ENCODE data around the gene GET3.
"Not testable (repeated sequence)": the region's sequence is repeated elsewhere in the genome, so short reads cannot be mapped to it uniquely, and the experiment has no call there.

GET3 gene

DNA sequence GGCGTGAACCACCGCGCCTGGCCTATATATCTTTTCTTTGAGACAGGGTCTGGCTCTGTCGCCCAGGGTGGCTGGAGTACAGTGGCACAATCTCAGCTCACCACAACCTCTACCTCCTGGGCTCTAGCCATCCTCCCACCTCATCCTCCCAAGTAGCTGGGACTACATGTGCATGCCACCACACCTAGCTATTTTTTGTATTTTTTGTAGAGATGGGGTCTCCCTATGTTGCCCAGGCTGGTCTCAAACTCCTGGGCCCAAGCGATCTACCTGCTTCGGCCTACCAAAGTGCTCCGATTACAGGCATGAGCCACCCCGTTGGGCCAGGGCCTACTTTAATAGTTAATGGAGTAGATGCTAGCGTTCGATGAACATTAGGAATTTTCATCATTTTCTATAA lies 17.0 kb upstream of the GET3 start:
- no peak for DNase-seq

GRCh38 chr19:12720851-12721655 lies 16.2 kb upstream of the GET3 start:
- peak in 1 of 2 donors; percentile 10 for DNase-seq

- DNase-seq: peak; percentile 42 to 43
Measured at GRCh38 chr19:12721656-12722565, 15.4 kb upstream of the GET3 start.

DNA sequence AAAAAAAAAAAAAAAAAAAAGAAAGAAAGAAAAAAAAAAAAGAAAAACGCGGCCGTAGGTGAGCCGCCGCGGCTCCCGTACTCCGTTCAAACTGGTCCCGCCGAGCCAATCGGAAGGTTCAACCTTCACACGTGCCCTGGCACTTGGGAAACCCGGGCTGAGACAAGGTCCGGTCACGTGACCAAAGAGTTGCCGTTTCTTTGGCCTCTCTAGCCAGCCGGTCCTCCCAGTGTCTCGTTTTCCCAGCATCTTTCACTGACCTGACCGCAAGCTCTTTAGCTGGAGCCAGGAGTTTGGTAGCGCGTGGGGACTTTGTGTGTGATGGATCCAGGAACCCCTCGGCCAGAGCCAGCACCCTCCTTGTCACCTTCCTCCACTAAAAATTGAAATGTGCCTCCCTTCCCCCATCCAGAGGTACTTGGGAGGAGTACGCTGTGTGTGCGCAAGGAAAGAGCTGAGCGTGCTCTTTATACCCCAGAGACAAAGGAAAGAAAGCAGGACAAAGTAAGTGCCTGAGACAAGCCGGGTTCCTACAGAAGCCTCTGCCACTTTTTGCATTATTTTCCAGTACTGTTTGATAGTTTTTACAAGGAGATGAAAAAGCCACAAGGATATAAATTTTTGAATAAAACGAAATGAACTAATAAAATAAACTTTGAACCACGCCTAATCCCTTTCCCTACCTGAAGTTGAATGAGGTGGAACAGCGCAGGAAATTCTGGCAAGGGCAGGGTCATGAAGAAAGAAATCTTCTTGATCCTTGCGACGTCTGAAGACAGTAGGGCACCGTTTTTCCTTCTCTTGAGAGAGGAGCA lies 14.5 kb upstream of the GET3 start:
- peak; percentile 98 for DNase-seq

DNA sequence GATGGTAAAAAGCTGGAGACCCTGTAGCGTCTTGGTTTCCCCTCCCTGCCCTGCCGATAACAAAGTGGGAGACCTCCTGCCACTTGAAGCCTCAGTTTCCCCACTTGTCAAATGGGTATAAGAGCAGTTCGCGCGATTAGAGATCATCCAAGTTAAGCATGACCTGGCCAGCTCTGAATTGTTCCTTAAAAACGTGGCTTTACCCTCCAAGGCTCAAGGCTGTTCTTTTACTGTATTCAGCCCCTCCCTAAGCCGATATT lies 14.0 kb upstream of the GET3 start:
- no peak for DNase-seq

DNA sequence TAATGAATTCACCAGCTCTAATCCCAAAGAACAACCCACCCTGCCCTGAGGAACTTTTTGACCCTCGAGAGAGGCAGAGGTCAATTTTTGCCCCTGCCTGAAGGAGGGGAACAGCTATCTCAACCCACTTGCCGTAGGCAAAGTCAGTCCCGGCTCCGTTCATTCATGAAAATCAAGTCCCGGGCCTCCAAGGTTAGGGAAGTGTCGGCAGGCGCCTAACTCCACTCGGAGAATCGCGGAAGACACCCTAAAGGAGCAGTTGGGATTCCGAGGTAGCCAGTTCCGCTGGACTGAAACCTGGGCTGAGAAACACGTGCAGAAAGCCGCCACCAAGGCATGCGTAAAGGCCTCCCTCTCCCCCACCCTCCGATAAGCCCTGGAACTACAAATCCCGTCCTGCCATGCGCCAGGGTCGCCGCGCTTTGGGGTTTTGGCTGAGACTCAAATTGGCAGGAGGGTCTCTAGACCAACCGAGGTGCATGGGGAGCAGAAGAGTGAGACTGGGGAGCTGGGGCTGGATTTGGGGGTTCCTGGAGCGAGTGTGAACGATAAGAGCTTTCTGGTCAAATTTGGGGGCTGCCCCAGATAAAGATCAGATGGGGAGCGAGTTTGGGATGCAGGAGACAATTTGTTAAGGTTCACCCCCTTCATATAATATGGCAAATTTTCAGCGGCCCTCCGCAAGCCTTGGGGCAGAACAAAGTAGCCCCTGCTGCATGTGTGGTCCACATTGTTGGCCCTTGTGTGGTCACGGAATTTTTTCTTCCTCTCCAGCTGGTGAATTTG lies 13.5 kb upstream of the GET3 start, which contains the start of gene TNPO2:
TNPO2 (minus strand) TSS at position 292 of the 786 bp plus-strand sequence. CDS start 2,955 bp downstream, outside the sequence.
- DNase-seq: peak; percentile 33 to 49

GRCh38 chr19:12725612-12726011 lies 11.7 kb upstream of the GET3 start:
- DNase-seq: not testable (repeated sequence)

GRCh38 chr19:12726988-12727316 lies 10.3 kb upstream of the GET3 start:
- DNase-seq: no peak

- DNase-seq: no peak
Measured at GRCh38 chr19:12727745-12728433, 9.4 kb upstream of the GET3 start.

DNA sequence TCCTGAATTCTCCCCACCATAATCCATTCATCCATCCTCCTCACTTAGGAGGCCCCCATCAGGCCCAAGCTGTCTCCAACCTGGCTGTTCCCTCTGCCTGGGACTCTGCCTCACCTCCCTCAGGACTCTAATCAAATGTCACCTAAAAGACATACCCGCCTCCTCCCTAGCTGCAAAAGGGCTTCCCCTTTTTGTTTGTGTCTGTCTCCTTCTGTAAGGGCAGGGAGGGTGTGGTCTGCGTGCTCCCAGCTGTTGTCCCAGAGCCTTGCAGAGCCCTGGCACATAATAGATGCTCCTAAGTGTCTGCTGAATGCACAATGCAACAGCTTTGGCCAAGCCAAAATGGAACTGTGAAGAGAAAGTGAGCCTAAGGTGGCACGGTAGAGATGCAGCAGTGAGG lies 7.2 kb upstream of the GET3 start:
- DNase-seq: peak in 1 of 2 donors; percentile 13

DNA sequence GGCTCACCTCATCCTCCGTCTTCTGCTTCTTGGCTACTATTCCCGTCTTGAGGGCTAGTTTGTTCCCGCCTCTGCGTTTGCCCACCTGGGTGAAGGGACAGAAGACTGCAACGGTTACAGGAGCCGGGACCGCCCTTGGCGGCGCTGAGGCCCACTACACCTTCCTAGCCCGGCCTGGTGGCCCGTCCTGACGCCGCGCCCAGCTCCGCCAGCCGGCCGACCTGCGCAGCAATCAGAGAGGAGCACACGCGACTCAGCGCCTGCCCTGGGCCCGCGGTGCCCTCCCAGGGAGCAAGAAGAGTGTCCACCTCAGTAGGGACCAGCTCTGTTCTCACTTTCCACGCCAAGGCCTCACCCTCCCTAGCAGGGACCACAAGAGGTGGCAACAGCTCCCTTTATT lies 6.0 kb upstream of the GET3 start:
- no peak for DNase-seq

GRCh38 chr19:12733369-12734214 lies 3.7 kb upstream of the GET3 start:
- DNase-seq: peak; percentile 73 to 74

GRCh38 chr19:12737835-12738351 lies 596 bp downstream of the GET3 start:
- DNase-seq: no peak

- no peak for DNase-seq
Measured at GRCh38 chr19:12745166-12745897, 8.0 kb downstream of the GET3 start.

DNA sequence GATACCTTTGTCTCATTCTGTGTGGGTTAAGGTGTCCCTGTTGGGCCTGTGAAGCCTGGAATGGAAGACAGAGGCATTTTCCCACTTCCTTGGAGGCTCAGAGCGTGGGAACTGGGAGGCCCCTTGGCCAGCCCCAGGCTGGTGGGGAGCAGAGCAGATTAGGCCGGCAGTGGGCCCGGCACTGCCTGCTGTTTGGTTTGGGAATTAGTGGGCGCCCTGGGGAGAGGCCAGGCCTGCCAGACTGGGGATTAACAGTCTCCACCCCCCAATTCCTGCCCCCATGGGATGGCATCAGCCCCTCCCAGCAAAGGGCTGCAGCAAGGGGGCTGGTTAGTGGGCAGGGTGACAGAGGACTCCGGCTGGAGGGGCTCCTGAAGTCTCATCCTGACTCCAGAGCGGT lies 11.2 kb downstream of the GET3 start:
- no peak for DNase-seq

DNA sequence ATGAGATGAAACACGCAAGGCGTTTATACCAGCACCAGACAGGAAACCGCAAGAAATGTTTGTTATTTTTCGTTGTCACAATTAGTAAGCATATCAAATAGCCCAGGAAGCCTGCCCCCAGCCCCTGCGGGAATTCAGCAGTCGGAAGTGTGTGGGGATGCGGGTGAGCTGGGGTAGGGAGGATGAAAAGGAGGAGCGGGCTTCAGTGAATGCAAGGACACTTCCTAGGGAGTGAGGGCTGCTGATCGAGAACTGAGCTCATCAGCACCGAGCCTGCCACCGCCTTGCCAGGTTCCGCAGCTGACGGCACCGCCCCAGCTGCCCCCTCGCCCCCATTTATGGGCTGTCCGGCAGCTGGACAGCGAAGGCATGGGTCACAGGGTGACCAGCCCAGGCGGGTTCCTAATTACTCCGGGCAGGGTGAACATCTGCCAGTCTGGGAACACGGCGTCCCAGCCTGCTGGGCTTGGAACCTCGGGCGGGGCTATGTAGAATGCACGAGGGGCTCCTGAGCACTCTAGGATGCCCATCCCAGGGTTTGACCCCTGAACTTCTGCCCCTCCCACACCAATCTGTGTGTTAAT lies 12.7 kb downstream of the GET3 start:
- no peak for DNase-seq

DNA sequence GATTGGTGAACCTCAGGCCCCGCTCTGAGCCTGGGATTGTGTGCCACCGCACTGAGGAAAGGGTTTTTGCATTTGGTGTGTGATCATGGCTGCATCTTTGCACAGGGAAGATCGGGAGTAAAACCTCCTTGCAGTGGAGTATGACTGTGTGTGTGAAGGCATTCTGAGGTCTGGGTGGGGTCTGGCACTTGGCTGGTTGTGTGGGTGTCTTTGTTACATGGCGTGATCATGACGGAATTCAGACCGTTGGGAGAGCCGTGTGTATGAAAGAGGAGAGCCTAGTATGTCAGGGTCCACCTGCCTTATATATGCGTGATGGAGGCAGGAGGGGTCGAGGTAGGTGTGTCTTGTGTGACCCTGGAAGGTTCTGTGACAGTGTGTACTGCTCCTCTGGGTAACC lies 13.6 kb downstream of the GET3 start:
- DNase-seq: no peak

DNA sequence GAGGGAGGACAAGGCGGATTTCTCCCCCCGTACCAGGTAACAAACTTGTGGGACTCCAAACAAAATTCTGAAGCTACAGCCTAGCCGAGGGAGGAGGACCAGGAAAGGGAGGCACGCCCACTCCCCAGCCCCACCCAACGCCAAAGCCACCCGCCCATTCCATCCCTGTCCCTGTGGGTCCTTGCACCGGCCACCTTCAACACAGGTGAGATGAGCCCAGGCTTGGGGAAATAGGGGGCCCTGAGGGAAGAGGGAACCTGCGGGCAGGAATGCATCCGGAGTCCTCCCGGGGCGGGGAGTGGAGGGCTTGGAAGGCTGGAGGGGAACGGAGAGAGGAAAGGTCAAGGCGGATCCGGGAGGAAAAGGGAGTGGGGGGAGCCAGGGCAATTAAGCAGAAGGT lies 14.3 kb downstream of the GET3 start, which contains the start of gene BEST2:
BEST2 (plus strand) TSS at position 157 of the 400 bp plus-strand sequence. CDS start 802 bp downstream, outside the sequence.
- no peak for DNase-seq

DNA sequence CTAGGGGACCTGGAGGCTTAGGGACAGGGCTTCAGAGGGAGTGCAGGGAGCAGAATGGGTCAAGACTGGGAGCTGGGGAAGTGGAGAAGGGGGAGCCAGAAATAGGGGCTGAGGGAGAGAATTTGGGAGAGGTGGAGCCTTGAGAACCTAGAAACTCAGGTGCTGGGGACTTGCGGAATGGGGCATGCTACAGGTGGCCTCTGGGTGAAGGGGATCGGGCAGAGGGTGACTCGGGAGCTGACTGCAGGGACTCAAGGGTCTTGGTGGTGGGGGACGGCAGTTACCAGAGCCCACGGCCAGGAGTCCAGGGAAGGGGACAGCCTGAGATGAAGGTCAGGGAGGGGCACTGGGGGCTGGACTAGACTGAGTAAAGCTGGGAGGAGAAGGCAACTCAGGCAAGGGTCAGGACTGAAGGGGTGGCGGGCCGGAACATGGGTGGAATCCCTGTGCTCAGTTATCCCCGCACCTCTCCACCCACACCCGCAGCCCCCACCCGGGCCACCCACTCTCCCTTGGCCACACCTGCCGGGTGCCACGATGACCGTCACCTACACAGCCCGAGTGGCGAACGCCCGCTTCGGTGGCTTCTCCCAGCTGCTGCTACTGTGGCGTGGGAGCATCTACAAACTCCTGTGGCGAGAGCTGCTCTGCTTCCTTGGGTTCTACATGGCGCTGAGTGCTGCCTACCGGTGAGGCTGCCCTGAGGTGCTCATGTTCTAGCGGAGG lies 14.9 kb downstream of the GET3 start:
- no peak for DNase-seq

Measured in inflammatory macrophage treated with lipopolysaccharide for 1 hour (primary cell).